GM19351 (cell line): ENCODE measurements around the gene FCER1G.
"Not testable (repeated sequence)": the region's sequence is repeated elsewhere in the genome, so short reads cannot be mapped to it uniquely, and the experiment has no call there.

Source experiments
- ATAC-seq: cut with Tn5 transposase; IDR thresholded peaks from one replicate; pipeline ENCODE4 v1.9.1; 2021; ENCODE audit warnings: mild to moderate bottlenecking, moderate library complexity; ENCODE audit not compliant: unreplicated experiment

Gene FCER1G

GRCh38 chr1:161227196-161227871 lies 12.2 kb downstream of the FCER1G start:
- peak; percentile 38 for ATAC-seq

- no peak for ATAC-seq
Measured at GRCh38 chr1:161228032-161228431, 12.9 kb downstream of the FCER1G start.

- ATAC-seq = no peak
Measured at GRCh38 chr1:161229896-161230295, 14.8 kb downstream of the FCER1G start.

- ATAC-seq = no peak
Measured at GRCh38 chr1:161230762-161231161, 15.7 kb downstream of the FCER1G start.

- ATAC-seq = no peak
Measured at GRCh38 chr1:161233102-161233501, 18.0 kb downstream of the FCER1G start.

- no peak for ATAC-seq
Measured at GRCh38 chr1:161235957-161236775, 21.1 kb downstream of the FCER1G start.

GRCh38 chr1:161238039-161238473 lies 23.0 kb downstream of the FCER1G start, which contains the start of gene NR1I3:
NR1I3 (minus strand) TSS chr1:161238203; CDS start chr1:161236565, 1,638 bp downstream.
- ATAC-seq = no peak

GRCh38 chr1:161241682-161242081 lies 26.6 kb downstream of the FCER1G start:
- ATAC-seq = no peak

- ATAC-seq = no peak
Measured at GRCh38 chr1:161242313-161242712, 27.2 kb downstream of the FCER1G start.

- no peak for ATAC-seq
Measured at GRCh38 chr1:161244888-161245287, 29.8 kb downstream of the FCER1G start.

- not testable (repeated sequence) for ATAC-seq
Measured at GRCh38 chr1:161250100-161250499, 35.0 kb downstream of the FCER1G start.

- ATAC-seq = no peak
Measured at GRCh38 chr1:161250829-161251228, 35.7 kb downstream of the FCER1G start.

- ATAC-seq = no peak
Measured at GRCh38 chr1:161251579-161251978, 36.5 kb downstream of the FCER1G start.

- ATAC-seq = not testable (repeated sequence)
Measured at GRCh38 chr1:161255302-161255701, 40.2 kb downstream of the FCER1G start.

- ATAC-seq = not testable (repeated sequence)
Measured at GRCh38 chr1:161255955-161256520, 40.9 kb downstream of the FCER1G start.

GRCh38 chr1:161257109-161257508 lies 42.0 kb downstream of the FCER1G start:
- not testable (repeated sequence) for ATAC-seq

- ATAC-seq = peak; percentile 53
Measured at GRCh38 chr1:161258439-161259344, 43.6 kb downstream of the FCER1G start, which contains the start of gene PCP4L1. PCP4L1 (plus strand) TSS chr1:161258745; CDS start chr1:161258975, 230 bp downstream.

- no peak for ATAC-seq
Measured at GRCh38 chr1:161259345-161259702, 44.2 kb downstream of the FCER1G start.

GRCh38 chr1:161259765-161260164 lies 44.7 kb downstream of the FCER1G start:
- ATAC-seq = no peak
